ENCODE measurements around the gene GNB1L. TPM values are rescaled to one million over a fixed set of nuclear protein-coding genes. Genes with fewer than 3 reads are reported as not detected.
"Not testable (repeated sequence)": the region's sequence is repeated elsewhere in the genome, so short reads cannot be mapped to it uniquely, and the experiment has no call there.

Gene GNB1L
- total and polyA plus RNA-seq, 5 donors from 2014 or later = 8.2 to 29.8 (median 15.2) TPM

DNA sequence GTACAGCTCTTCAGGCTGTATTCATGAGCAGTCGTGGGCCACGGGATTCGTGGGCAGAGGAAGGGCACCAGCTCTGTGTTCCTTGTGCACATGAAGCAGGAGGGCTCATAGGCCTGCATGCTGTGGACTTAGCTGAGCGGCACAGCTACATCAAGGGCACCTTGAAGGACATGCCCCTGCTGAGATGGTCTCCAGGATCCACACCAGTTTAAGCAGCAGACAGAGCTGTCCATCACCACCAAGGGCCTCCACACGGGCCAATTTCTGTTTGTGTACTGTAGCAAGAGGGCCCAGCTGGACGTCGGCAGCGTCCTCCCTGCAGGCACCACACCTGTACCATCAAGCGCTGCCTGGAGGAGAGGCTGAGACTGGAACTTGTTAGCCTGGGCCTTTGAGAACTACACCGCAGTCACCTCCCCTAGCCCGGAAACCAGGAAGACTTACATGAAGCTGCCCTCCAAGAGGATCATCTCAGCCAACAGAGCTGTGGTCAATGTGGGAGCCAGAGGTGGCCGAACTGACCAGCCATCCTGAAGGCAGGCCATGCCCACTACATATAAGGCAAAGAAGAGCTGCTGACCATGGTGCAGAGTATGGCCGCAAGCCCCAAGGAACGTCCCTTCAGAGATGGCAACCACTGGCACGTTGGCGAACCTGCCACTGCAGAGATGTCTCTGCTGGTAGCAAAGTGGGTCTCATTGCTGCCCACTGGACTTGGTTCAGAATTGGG, 32.7 kb upstream of the GNB1L start:
- Mint-ChIP-seq H3K4me3 (peak overlapping the region; percentile 34 to 82 (median 66)), H3K27ac (peak overlapping the region; percentile 92 to 99 (median 97)), H3K9me3 (no peaks in the 10 kb centered on the region), H3K27me3 (no peaks in the 10 kb centered on the region), H3K4me1 (peaks cover 10 to 76% (median 35%) of the 10 kb centered on the region in 4 donors), H3K36me3 (peaks cover 3% of the 10 kb centered on the region)
- Histone ChIP-seq H3K27ac (ENCODE audit: insufficient read depth, low read length, poor library complexity, severe bottlenecking) (peak overlapping the region; percentile 70), H3K27me3 (ENCODE audit: control insufficient read depth, insufficient read depth, low read length) (no peaks in the 10 kb centered on the region), H3K36me3 (ENCODE audit: control insufficient read depth, insufficient read depth, low read length) (no peaks in the 10 kb centered on the region), H3K4me3 (ENCODE audit: low read depth, low read length) (peak overlapping the region; percentile 33), H3K9me3 (ENCODE audit: control insufficient read depth in 2 of 2, low read length in 2 of 2) (no peaks in the 10 kb centered on the region), H3K4me1 (ENCODE audit: control insufficient read depth, insufficient read depth, low read length, poor library complexity, severe bottlenecking) (peaks cover 82% of the 10 kb centered on the region)
- no peak for DNase-seq
- ATAC-seq (ENCODE audit: low read depth in 2 of 2) = no peak

- H3K36me3 Mint-ChIP-seq = peaks cover 3% of the 10 kb centered on the region
- H3K27me3 Mint-ChIP-seq = no peaks in the 10 kb centered on the region
- peaks cover 9 to 70% (median 31%) of the 10 kb centered on the region in 4 donors for H3K4me1 Mint-ChIP-seq
- no peaks in the 10 kb centered on the region for H3K9me3 Mint-ChIP-seq
- peak overlapping the region; percentile 34 to 82 (median 66) for H3K4me3 Mint-ChIP-seq
- Histone ChIP-seq H3K27ac (ENCODE audit: insufficient read depth, low read length, poor library complexity, severe bottlenecking) (peak overlapping the region; percentile 70), H3K36me3 (ENCODE audit: control insufficient read depth, insufficient read depth, low read length) (no peaks in the 10 kb centered on the region), H3K27me3 (ENCODE audit: control insufficient read depth, insufficient read depth, low read length) (no peaks in the 10 kb centered on the region), H3K4me1 (ENCODE audit: control insufficient read depth, insufficient read depth, low read length, poor library complexity, severe bottlenecking) (peaks cover 75% of the 10 kb centered on the region), H3K9me3 (ENCODE audit: control insufficient read depth in 2 of 2, low read length in 2 of 2) (no peaks in the 10 kb centered on the region), H3K4me3 (ENCODE audit: low read depth, low read length) (peak overlapping the region; percentile 33)
- DNase-seq = peak in 2 of 3 donors; percentile 57 to 80
- ATAC-seq (ENCODE audit: low read depth in 2 of 2) = peak; percentile 44 to 51
- peak overlapping the region; percentile 92 to 99 (median 97) for H3K27ac Mint-ChIP-seq
These were observed 32.1 kb upstream of the GNB1L start for GRCh38 chr22:19886605-19887255.

- Histone ChIP-seq H3K4me3 (ENCODE audit: low read depth, low read length) (no peak overlapping the region), H3K27me3 (ENCODE audit: control insufficient read depth, insufficient read depth, low read length) (no peaks in the 10 kb centered on the region), H3K4me1 (ENCODE audit: control insufficient read depth, insufficient read depth, low read length, poor library complexity, severe bottlenecking) (peaks cover 67% of the 10 kb centered on the region), H3K36me3 (ENCODE audit: control insufficient read depth, insufficient read depth, low read length) (no peaks in the 10 kb centered on the region), H3K27ac (ENCODE audit: insufficient read depth, low read length, poor library complexity, severe bottlenecking) (peak overlapping the region; percentile 70), H3K9me3 (ENCODE audit: control insufficient read depth in 2 of 2, low read length in 2 of 2) (no peaks in the 10 kb centered on the region)
- Mint-ChIP-seq H3K9me3 (no peaks in the 10 kb centered on the region), H3K4me1 (peaks cover 5 to 63% (median 26%) of the 10 kb centered on the region in 4 donors), H3K36me3 (peaks cover 3% of the 10 kb centered on the region), H3K27ac (peak overlapping the region; percentile 92 to 99 (median 97)), H3K27me3 (no peaks in the 10 kb centered on the region), H3K4me3 (peak overlapping the region; percentile 6 to 82 (median 66))
- ATAC-seq (ENCODE audit: low read depth in 2 of 2) = no peak
- DNase-seq = no peak
These were observed 31.3 kb upstream of the GNB1L start for GRCh38 chr22:19885841-19886592.

DNA sequence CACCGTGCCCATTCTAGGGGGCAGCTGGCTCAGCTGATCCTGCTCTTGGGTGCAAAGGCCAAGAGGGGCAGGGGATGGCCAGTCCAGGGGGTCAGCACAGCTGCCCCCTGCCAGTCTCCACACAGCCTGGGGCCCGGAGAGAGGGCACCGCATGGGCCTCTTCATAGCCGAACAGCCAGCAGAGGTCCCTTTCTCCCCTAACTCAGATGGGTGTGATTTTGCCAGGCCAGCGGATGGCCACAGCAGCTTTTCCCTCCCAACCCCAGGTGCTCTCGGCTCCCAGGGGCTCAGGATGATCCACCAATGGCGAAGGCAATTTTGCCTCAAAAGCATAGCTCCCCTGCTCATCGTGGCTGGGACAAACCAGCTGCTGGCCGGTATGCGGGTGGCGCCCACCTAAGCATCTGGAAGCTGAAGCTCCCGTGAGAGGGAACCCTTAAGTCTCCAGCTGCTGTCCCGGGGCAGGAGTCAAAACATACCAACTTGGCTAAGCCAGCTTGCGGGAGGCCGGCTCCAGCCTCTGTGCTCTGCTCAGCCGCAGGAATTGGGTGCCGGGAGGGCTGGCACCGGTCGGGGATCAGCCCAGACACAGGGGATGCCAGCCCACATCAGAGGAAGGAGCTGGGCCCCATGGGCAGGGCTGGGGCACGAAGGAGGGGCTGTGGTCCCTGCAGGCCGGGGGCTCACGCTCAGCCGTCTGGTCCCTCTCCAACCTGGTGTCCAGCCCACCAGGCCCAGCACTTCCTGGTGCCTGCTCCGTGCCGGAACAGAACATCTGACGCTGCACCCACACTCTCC, 30.5 kb upstream of the GNB1L start:
- Histone ChIP-seq H3K27me3 (ENCODE audit: control insufficient read depth, insufficient read depth, low read length) (no peaks in the 10 kb centered on the region), H3K27ac (ENCODE audit: insufficient read depth, low read length, poor library complexity, severe bottlenecking) (peak overlapping the region; percentile 25), H3K4me1 (ENCODE audit: control insufficient read depth, insufficient read depth, low read length, poor library complexity, severe bottlenecking) (peaks cover 59% of the 10 kb centered on the region), H3K4me3 (ENCODE audit: low read depth, low read length) (no peak overlapping the region), H3K9me3 (ENCODE audit: control insufficient read depth in 2 of 2, low read length in 2 of 2) (no peaks in the 10 kb centered on the region), H3K36me3 (ENCODE audit: control insufficient read depth, insufficient read depth, low read length) (no peaks in the 10 kb centered on the region)
- no peak for ATAC-seq (ENCODE audit: low read depth in 2 of 2)
- Mint-ChIP-seq H3K9me3 (no peaks in the 10 kb centered on the region), H3K4me1 (peaks cover 5 to 54% (median 21%) of the 10 kb centered on the region in 4 donors), H3K4me3 (peak overlapping the region in 3 of 4 donors; percentile 57 to 76 (median 70)), H3K27me3 (no peaks in the 10 kb centered on the region), H3K36me3 (peaks cover 3% of the 10 kb centered on the region), H3K27ac (peak overlapping the region; percentile 92 to 97 (median 96))
- no peak for DNase-seq

DNA sequence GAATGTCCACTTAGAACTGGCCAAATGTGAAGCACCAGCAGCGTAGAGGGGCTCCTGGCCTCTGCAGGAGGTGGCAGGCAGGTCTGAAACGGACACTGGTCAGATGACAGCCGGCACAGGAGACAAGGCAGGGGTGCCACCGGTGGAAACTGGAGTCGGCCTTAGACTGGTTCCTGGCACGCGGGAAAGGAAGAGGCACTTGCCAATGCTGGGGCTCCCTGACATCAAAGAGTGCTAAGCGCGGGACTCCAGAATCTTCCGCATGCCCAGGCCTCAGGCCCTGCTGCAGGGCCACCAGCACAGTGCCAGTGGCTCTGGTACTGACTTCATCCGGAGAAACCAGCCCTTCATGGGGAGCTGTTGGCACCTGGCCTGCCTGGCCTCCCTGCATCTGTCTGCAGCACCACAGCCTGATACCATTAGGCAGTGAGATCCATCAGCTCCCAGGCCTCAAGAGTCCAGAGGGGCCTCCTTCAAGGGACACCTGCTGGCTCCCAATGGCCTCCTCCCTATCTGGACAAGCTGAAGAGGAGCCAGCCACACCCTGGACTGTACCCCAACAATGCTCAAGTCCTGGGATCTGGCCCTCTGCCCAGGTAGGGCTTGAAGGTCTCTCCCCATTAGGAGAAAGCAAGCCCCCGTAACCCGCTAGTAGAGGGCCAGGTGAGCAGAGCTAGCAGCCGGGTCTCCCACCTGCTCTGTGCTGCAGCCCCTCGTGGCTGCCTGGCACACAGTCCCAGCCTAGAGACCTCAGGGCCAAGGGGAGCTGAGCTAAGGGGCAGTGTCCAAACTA, 29.7 kb upstream of the GNB1L start:
- H3K27ac Mint-ChIP-seq = peak overlapping the region in 1 of 3 donors; percentile 73
- no peak for ATAC-seq (ENCODE audit: low read depth in 2 of 2)
- peaks cover 5 to 48% (median 18%) of the 10 kb centered on the region in 4 donors for H3K4me1 Mint-ChIP-seq
- Histone ChIP-seq H3K36me3 (ENCODE audit: control insufficient read depth, insufficient read depth, low read length) (no peaks in the 10 kb centered on the region), H3K4me1 (ENCODE audit: control insufficient read depth, insufficient read depth, low read length, poor library complexity, severe bottlenecking) (peaks cover 51% of the 10 kb centered on the region), H3K27ac (ENCODE audit: insufficient read depth, low read length, poor library complexity, severe bottlenecking) (no peak overlapping the region), H3K27me3 (ENCODE audit: control insufficient read depth, insufficient read depth, low read length) (no peaks in the 10 kb centered on the region), H3K9me3 (ENCODE audit: control insufficient read depth in 2 of 2, low read length in 2 of 2) (no peaks in the 10 kb centered on the region), H3K4me3 (ENCODE audit: low read depth, low read length) (no peak overlapping the region)
- H3K27me3 Mint-ChIP-seq = no peaks in the 10 kb centered on the region
- peaks cover 3% of the 10 kb centered on the region for H3K36me3 Mint-ChIP-seq
- H3K9me3 Mint-ChIP-seq = no peaks in the 10 kb centered on the region
- no peak for DNase-seq
- H3K4me3 Mint-ChIP-seq = no peak overlapping the region

- peak overlapping the region in 2 of 3 donors; percentile 69 to 73 for H3K27ac Mint-ChIP-seq
These were observed 28.8 kb upstream of the GNB1L start for GRCh38 chr22:19883446-19883845.

More at GRCh38 chr22:19883446-19883845, 28.8 kb upstream of the GNB1L start:
- not testable (repeated sequence) for H3K27me3 Mint-ChIP-seq; DNase-seq; H3K4me3 Mint-ChIP-seq; H3K36me3 ChIP-seq (ENCODE audit: control insufficient read depth, insufficient read depth, low read length); H3K27ac ChIP-seq (ENCODE audit: insufficient read depth, low read length, poor library complexity, severe bottlenecking); H3K27me3 ChIP-seq (ENCODE audit: control insufficient read depth, insufficient read depth, low read length); H3K9me3 ChIP-seq (ENCODE audit: control insufficient read depth in 2 of 2, low read length in 2 of 2); ATAC-seq (ENCODE audit: low read depth in 2 of 2); H3K4me3 ChIP-seq (ENCODE audit: low read depth, low read length); H3K9me3 Mint-ChIP-seq; H3K36me3 Mint-ChIP-seq
- peaks cover 5 to 51% (median 18%) of the 10 kb centered on the region in 4 donors for H3K4me1 Mint-ChIP-seq
- H3K4me1 ChIP-seq (ENCODE audit: control insufficient read depth, insufficient read depth, low read length, poor library complexity, severe bottlenecking) = peaks cover 43% of the 10 kb centered on the region
